Glutamatergic neuron (in vitro differentiated cells): ENCODE data around the gene NSUN2. TPM values are rescaled to one million over a fixed set of nuclear protein-coding genes. Genes with fewer than 3 reads are reported as not detected.

Source experiments
- DNase-seq: peaks from one replicate; pipeline ENCODE4 v3.0.0; 2022
- H3K27ac Mint-ChIP-seq: one replicate; pipeline ENCODE4 v1.8.0; 2020; ENCODE audit warnings: mild to moderate bottlenecking, mixed read lengths, inconsistent platforms; ENCODE audit not compliant: unreplicated experiment
- H3K27me3 Mint-ChIP-seq: one replicate; pipeline ENCODE4 v1.8.0; 2020; ENCODE audit warnings: mild to moderate bottlenecking, moderate library complexity, mixed read lengths, inconsistent platforms; ENCODE audit not compliant: unreplicated experiment
- H3K36me3 Mint-ChIP-seq: one replicate; pipeline ENCODE4 v1.8.0; 2020; ENCODE audit warnings: mild to moderate bottlenecking, mixed read lengths, inconsistent platforms; ENCODE audit not compliant: unreplicated experiment
- H3K4me1 Mint-ChIP-seq: one replicate; pipeline ENCODE4 v1.8.0; 2020; ENCODE audit warnings: mild to moderate bottlenecking, low read depth, mixed read lengths, inconsistent platforms; ENCODE audit not compliant: unreplicated experiment
- H3K4me3 Mint-ChIP-seq: one replicate; pipeline ENCODE4 v1.8.0; 2020; ENCODE audit warnings: mild to moderate bottlenecking, mixed read lengths, inconsistent platforms; ENCODE audit not compliant: unreplicated experiment
- H3K9me3 Mint-ChIP-seq: one replicate; pipeline ENCODE4 v1.8.0; 2020; ENCODE audit warnings: mild to moderate bottlenecking, moderate library complexity, mixed read lengths, inconsistent platforms; ENCODE audit not compliant: unreplicated experiment
- CTCF ChIP-seq: fragments of 200-600 bp; sonication (generic); IDR thresholded peaks from one replicate; pipeline ENCODE4 v1.5.0; 2021; ENCODE audit not compliant: partially characterized antibody, unreplicated experiment
- total RNA-seq: library from RNA; stranded (reverse); fragmentation: NEBNext Ultra II Directional; extraction: Animal tissue kit (Norgen Biotek cat#: 25700); gene quantifications from one replicate; pipeline ENCODE4 v1.2.1, GENCODE V29; 2021; ENCODE audit not compliant: unreplicated experiment

NSUN2 gene
- total RNA-seq, 1 donor from 2014 or later, result 60.3 TPM

- Mint-ChIP-seq H3K4me1 (peaks cover 8% of the 10 kb centered on the region), H3K27ac (no peak overlapping the region), H3K4me3 (peak overlapping the region; percentile 49), H3K9me3 (no peaks in the 10 kb centered on the region), H3K36me3 (peaks cover 5% of the 10 kb centered on the region), H3K27me3 (peaks cover 14% of the 10 kb centered on the region)
- DNase-seq, result peak; percentile 70
- peak; percentile 36 for TF ChIP-seq CTCF
These were observed 49.6 kb downstream of the NSUN2 start for GRCh38 chr5:6583049-6583880.

- TF ChIP-seq CTCF, result no peak
- Mint-ChIP-seq H3K4me1 (peaks cover 8% of the 10 kb centered on the region), H3K27ac (no peak overlapping the region), H3K36me3 (peaks cover 5% of the 10 kb centered on the region), H3K9me3 (no peaks in the 10 kb centered on the region), H3K27me3 (peaks cover 14% of the 10 kb centered on the region), H3K4me3 (peak overlapping the region; percentile 42)
- no peak for DNase-seq
These were observed 50.3 kb downstream of the NSUN2 start for GRCh38 chr5:6582507-6583048.

- H3K9me3 Mint-ChIP-seq, result no peaks in the 10 kb centered on the region
- H3K27ac Mint-ChIP-seq, result no peak overlapping the region
- peak overlapping the region; percentile 38 for H3K4me3 Mint-ChIP-seq
- DNase-seq, result no peak
- H3K27me3 Mint-ChIP-seq, result peaks cover 12% of the 10 kb centered on the region
- H3K36me3 Mint-ChIP-seq, result peaks cover 6% of the 10 kb centered on the region
- no peak for TF ChIP-seq CTCF
- H3K4me1 Mint-ChIP-seq, result peaks cover 8% of the 10 kb centered on the region
These were observed 51.1 kb downstream of the NSUN2 start for GRCh38 chr5:6581559-6582426.

GRCh38 chr5:6581090-6581489 lies 51.8 kb downstream of the NSUN2 start:
- DNase-seq, result no peak
- no peaks in the 10 kb centered on the region for H3K9me3 Mint-ChIP-seq
- no peak overlapping the region for H3K4me3 Mint-ChIP-seq
- H3K27me3 Mint-ChIP-seq, result peaks cover 10% of the 10 kb centered on the region
- no peak overlapping the region for H3K27ac Mint-ChIP-seq
- peaks cover 9% of the 10 kb centered on the region for H3K36me3 Mint-ChIP-seq
- H3K4me1 Mint-ChIP-seq, result peaks cover 8% of the 10 kb centered on the region
- no peak for TF ChIP-seq CTCF
